Activated T-helper 2 cell treated with anti-CD3 and anti-CD28 coated beads, Interferon-gamma antibody, Interleukin-2, Interleukin-4, amounts not matched to agents 10 μg/mL and 5 μg/mL and 100 μg/mL, durations not matched to agents 14 hours and 24 hours and 36 hours (primary cell): ENCODE measurements around the gene BMPER. TPM values are rescaled to one million over a fixed set of nuclear protein-coding genes. Genes with fewer than 3 reads are reported as not detected.

Source experiments
- DNase-seq: peaks from one replicate; pipeline ENCODE4 v3.0.0; 2021; ENCODE audit warnings: low spot score
- H3K27ac Mint-ChIP-seq: one replicate; pipeline ENCODE4 v1.8.0; 2021; ENCODE audit warnings: mixed read lengths
- H3K27me3 Mint-ChIP-seq: one replicate; pipeline ENCODE4 v1.8.0; 2021; ENCODE audit warnings: low read depth, mixed read lengths
- H3K36me3 Mint-ChIP-seq: one replicate; pipeline ENCODE4 v1.8.0; 2021; ENCODE audit warnings: low read depth, mixed read lengths
- H3K4me1 Mint-ChIP-seq: one replicate; pipeline ENCODE4 v1.8.0; 2021; ENCODE audit warnings: low read depth, mixed read lengths
- H3K4me3 Mint-ChIP-seq: one replicate; pipeline ENCODE4 v1.8.0; 2021; ENCODE audit warnings: low read depth, mild to moderate bottlenecking, moderate library complexity, mixed read lengths
- H3K9me3 Mint-ChIP-seq: one replicate; pipeline ENCODE4 v1.8.0; 2021; ENCODE audit warnings: mixed read lengths
- intact Hi-C: fragments of 100-400 bp; cut with micrococcal nuclease; formaldehyde crosslinking; loops from one replicate; pipeline ENCODE4 v1.15.1; 2023
- total RNA-seq: library from RNA; stranded (reverse); gene quantifications from 2 replicates; pipeline ENCODE4 v1.2.3, GENCODE V29; 2022

The BMPER gene
- total RNA-seq, 1 donor from 2014 or later: not detected

DNA sequence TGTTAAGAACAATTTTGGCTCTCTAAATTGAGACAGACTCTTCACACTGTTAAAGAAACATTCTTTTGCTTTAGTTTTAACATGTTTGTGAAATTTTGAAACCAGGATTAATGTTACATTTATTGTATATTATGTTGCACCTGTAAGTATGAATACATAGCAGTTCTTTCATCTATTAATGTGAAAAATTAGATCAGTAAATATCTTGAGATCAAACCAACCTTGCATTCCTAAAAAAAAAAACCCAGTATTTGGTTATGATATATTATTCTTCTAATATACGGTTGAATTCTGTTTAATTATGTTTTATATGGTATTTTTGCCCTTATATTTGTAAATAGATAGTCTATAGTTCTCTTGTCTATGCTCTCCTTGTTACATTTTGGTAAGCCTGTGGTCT is 219.4 kb downstream of the BMPER start:
- Mint-ChIP-seq H3K4me3 (no peak overlapping the region), H3K27ac (no peak overlapping the region), H3K4me1 (no peaks in the 10 kb centered on the region), H3K9me3 (peaks cover 28% of the 10 kb centered on the region), H3K27me3 (no peaks in the 10 kb centered on the region), H3K36me3 (no peaks in the 10 kb centered on the region)
- intact Hi-C loops: no loop called here
- no peak for DNase-seq

DNA sequence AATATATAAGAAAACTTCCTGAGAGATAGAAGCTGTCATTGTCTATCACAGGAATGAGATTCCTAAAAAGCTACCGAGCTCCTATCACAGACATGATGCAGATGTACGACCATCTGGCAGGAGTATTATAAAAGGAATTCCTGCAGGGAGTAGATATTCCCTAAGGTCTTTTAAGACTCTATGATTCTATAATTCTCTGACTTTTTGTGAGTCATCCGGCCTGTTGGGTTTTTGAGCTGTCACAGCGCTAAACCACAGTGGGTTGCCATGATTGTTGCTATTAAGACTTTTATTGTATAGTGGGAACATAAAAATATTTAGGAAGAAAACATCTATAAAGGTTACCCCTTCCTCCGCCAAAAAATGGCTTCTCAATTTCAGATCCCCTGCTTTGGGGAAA is 223.4 kb downstream of the BMPER start:
- Mint-ChIP-seq H3K9me3 (peaks cover 28% of the 10 kb centered on the region), H3K36me3 (no peaks in the 10 kb centered on the region), H3K4me1 (no peaks in the 10 kb centered on the region), H3K4me3 (no peak overlapping the region), H3K27me3 (no peaks in the 10 kb centered on the region), H3K27ac (no peak overlapping the region)
- DNase-seq: no peak
- intact Hi-C loops: no loop called here

DNA sequence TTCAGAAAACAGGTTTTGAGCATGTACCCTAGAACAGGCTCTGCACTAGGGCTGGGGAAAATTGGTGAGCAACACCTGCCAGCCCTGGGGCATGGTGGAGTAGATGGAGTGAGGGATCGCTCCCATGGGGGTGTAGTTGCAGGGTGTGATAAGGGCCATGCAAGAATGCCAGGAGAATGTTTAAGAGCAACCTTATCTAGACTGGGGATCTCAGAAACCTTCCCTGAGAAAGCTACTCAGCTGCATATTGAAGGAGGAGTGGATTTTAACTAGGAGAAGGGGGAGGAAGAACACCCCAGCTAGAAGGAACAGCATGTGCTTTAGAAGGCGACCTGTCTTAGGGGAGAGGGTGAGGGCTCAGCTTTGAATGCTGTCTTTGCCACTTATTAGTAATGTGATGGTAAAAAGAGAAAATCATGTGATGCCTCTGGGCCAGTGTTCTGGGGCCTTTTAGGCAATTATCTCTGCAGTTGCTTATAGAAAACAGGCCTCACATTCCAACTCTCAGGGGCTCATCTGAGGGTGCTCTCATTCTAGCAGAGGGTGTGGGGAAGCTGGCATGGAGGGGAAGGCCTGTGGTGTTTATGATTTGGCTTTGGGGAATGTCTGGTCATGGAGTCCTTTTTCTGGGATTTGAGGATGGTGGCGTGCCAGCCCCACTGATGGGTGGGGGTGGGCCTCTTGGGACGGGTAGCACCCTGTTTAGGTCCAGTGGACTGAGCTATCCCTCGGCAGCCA is 225.4 kb downstream of the BMPER start:
- H3K9me3 Mint-ChIP-seq: peaks cover 22% of the 10 kb centered on the region
- H3K27ac Mint-ChIP-seq: no peak overlapping the region
- no peak overlapping the region for H3K4me3 Mint-ChIP-seq
- no peak for DNase-seq
- intact Hi-C loops: no loop called here
- H3K36me3 Mint-ChIP-seq: no peaks in the 10 kb centered on the region
- H3K27me3 Mint-ChIP-seq: no peaks in the 10 kb centered on the region
- H3K4me1 Mint-ChIP-seq: no peaks in the 10 kb centered on the region

DNA sequence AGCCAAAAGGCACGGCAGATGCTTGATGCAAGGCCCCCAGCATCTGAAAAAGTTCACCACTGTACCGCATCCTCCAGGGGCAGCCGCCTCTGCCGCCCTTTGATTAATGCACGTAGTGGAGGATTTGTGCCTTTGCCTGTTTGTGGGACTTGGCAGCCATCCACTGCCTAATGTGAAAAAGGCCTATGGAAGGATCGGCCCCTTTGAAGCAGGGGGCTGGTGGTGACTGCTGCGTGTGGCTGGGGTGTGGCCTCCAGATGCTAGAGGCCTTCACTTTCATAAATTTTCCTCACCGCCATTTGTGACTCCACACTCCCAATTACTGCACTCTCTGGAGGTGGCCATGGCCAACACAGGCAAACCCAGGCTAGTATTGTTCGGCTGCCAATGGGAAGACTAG is 226.0 kb downstream of the BMPER start:
- Mint-ChIP-seq H3K36me3 (no peaks in the 10 kb centered on the region), H3K4me3 (no peak overlapping the region), H3K9me3 (peaks cover 15% of the 10 kb centered on the region), H3K4me1 (no peaks in the 10 kb centered on the region), H3K27ac (no peak overlapping the region), H3K27me3 (no peaks in the 10 kb centered on the region)
- no peak for DNase-seq
- intact Hi-C loops: no loop called here

DNA sequence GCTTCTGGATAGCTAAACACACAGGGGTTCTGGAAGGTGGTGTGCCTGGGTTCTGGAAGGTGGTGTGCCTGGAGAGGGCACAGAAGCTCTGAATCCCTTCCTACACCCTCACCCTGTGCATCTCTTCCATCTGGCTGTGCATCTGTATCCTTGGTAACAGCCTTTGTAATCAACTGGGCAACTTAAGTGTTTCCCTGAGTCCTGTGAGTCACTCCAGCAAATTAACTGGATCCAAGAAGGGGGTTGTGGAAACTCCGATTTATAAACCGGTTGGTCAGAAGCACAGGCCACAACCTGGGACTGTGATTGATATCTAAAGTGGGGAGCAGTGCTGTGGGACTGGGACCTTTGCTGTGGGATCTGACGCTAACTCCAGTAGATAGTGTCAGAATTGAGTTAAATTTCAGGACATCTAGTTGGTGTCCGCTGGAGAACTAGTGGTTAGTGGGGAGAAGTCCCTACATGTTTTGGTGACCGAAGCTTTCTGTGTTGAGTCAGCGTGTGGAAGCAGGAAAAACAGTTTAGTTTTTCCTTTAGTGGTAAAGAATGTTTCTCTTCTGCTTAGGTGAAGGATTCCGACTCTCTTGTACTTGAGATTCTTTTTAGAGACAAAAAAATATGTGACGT is 228.1 kb downstream of the BMPER start:
- intact Hi-C loops: no loop called here
- no peak overlapping the region for H3K4me3 Mint-ChIP-seq
- no peaks in the 10 kb centered on the region for H3K4me1 Mint-ChIP-seq
- H3K9me3 Mint-ChIP-seq: no peaks in the 10 kb centered on the region
- no peaks in the 10 kb centered on the region for H3K27me3 Mint-ChIP-seq
- H3K36me3 Mint-ChIP-seq: no peaks in the 10 kb centered on the region
- no peak overlapping the region for H3K27ac Mint-ChIP-seq
- no peak for DNase-seq

DNA sequence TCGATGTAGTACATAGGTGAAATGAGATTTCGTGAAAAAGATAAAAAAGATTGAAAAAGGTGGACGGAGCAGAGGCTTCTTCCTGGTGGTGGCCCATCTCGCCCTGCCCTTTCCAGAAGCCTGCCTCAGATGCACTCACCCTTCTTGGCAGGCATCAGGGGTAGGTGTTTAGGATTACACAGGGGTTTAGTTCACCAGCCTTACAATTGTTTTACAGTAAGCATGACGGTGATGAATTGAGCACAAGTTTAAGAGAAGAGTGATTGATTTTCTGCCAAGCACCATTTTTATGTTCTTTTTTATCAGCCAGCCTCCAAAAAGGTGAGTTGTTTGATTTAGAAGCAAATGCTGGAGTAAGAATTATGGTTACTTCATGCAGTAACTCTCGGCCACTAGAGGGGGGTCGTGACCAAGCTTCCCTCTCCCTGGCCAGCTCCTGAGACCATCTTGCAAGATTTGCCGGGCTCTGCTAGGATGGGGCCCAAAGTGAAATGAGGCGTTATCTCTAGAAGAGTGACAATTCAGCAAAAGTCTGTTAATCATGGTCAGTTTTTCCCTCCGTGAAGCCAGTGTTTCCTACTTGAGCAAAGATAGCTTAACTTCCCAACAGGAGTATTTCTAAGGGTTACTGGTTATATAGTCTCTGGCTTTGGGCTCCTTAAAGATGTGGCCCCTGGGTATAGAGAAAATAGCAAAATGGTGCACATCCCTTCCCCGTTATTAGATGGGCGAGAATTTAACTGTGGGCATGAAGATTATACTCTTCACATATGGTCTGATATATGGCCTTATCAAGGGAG is 228.8 kb downstream of the BMPER start:
- intact Hi-C loops: no loop called here
- no peaks in the 10 kb centered on the region for H3K27me3 Mint-ChIP-seq
- no peaks in the 10 kb centered on the region for H3K9me3 Mint-ChIP-seq
- H3K36me3 Mint-ChIP-seq: no peaks in the 10 kb centered on the region
- no peaks in the 10 kb centered on the region for H3K4me1 Mint-ChIP-seq
- no peak overlapping the region for H3K27ac Mint-ChIP-seq
- H3K4me3 Mint-ChIP-seq: no peak overlapping the region
- DNase-seq: no peak

DNA sequence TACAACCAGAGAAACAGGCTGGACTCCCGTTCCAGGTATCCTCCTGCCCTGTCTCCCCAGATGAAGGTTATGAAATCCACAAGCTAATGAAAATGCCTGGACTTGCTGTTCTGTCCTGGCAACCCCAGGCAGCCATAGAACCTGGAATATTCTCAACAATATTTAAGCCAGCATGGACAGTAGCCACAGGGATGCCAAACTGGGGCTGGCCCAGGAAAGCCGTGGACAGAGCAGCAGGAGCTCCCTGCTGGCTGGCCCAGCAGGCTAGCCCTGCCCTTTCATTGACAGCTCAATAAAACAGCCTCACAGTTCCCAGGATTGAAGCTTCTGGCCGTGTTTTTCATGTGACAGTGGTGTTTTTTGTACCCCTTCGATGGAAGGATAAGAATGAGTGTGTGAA is 230.6 kb downstream of the BMPER start:
- Mint-ChIP-seq H3K4me3 (no peak overlapping the region), H3K4me1 (no peaks in the 10 kb centered on the region), H3K9me3 (no peaks in the 10 kb centered on the region), H3K27me3 (no peaks in the 10 kb centered on the region), H3K36me3 (no peaks in the 10 kb centered on the region), H3K27ac (no peak overlapping the region)
- intact Hi-C loops: no loop called here
- no peak for DNase-seq

DNA sequence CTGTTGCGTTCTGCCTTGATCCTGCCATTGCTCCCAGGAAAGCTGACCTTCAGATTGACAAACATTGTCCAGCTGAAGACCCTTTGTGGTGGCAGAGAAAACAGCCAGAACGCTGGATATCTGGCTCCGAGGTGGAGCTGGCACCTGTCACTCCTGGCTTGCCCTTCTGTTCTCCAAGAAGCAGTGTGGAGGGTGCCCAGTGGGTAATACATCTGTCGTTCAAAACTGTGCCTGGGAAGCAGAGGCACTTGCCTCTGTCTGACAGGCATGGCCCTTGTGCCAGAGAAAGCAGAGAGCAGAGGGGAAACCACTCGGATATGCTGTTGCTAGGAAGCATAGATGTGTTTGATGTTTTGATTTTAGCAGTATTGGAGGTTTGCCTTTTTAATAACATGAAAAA is 231.4 kb downstream of the BMPER start:
- Mint-ChIP-seq H3K4me1 (no peaks in the 10 kb centered on the region), H3K27me3 (no peaks in the 10 kb centered on the region), H3K27ac (no peak overlapping the region), H3K4me3 (no peak overlapping the region), H3K36me3 (no peaks in the 10 kb centered on the region), H3K9me3 (no peaks in the 10 kb centered on the region)
- intact Hi-C loops: no loop called here
- no peak for DNase-seq

DNA sequence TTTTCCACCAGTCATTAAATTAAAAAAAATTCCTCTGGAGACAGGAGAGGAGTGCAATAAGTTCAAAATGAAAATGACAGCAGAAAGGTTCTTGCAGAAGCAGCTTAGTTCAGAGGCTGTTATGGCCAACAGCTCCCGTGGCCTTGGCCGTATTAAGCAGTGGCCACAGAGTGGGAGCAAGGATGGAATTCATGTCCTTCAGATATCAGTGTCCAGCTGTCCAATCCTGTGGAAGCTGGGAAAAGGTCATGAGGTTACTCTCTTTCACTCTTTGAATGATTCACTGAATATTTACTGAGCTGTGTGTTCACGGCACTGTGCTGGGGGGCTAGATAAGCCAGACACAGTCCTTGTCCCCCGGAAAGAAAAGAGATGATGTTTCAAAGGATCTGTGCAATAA is 231.8 kb downstream of the BMPER start:
- H3K9me3 Mint-ChIP-seq: no peaks in the 10 kb centered on the region
- no peaks in the 10 kb centered on the region for H3K27me3 Mint-ChIP-seq
- H3K36me3 Mint-ChIP-seq: no peaks in the 10 kb centered on the region
- no peak for DNase-seq
- no peaks in the 10 kb centered on the region for H3K4me1 Mint-ChIP-seq
- H3K4me3 Mint-ChIP-seq: no peak overlapping the region
- intact Hi-C loops: no loop called here
- H3K27ac Mint-ChIP-seq: no peak overlapping the region

DNA sequence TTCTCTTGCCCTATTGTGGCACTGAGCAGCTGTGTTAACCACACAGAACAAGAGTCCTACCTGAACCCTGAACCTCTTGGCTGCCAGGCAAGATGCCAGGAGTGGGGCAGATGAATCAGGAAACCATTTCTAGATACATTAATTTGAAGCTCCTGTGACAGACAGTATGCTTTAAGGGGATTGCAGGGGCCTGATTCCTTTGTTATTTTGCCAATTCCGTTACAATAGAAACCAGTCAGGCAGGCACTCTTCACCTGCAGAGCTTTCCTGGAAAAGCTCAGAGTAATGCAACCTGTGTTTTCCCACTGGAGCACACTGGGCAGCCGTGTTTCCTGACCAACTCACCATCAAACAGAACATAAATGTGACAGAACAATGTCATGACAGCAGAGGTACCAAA is 233.1 kb downstream of the BMPER start:
- Mint-ChIP-seq H3K27ac (no peak overlapping the region), H3K9me3 (no peaks in the 10 kb centered on the region), H3K4me3 (no peak overlapping the region)

DNA sequence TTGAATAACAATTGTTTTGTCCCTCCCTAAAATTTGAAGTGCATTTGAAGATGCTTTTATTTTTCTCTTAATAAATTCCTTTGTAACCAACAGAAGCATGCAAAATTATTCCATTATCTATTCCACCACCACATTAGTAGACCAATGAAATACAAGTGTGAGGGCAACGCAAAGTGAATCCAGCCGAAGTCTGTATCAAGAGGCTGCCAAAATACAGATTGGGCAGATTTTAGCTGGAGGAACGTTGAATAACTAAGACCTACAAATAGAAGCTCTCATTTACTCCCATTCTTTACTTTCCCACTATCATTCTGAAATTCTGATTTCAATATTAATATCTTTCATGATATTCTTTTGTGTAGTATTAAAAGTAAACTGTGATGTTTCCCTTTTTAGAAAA is 233.7 kb downstream of the BMPER start:
- no peaks in the 10 kb centered on the region for H3K36me3 Mint-ChIP-seq
- H3K4me1 Mint-ChIP-seq: no peaks in the 10 kb centered on the region
- intact Hi-C loops: no loop called here
- H3K27ac Mint-ChIP-seq: no peak overlapping the region
- no peaks in the 10 kb centered on the region for H3K27me3 Mint-ChIP-seq
- DNase-seq: no peak
- no peaks in the 10 kb centered on the region for H3K9me3 Mint-ChIP-seq
- no peak overlapping the region for H3K4me3 Mint-ChIP-seq

More for the DNA sequence above, 233.1 kb downstream of the BMPER start:
- no peaks in the 10 kb centered on the region for H3K4me1 Mint-ChIP-seq
- no peaks in the 10 kb centered on the region for H3K36me3 Mint-ChIP-seq
- intact Hi-C loops: no loop called here
- H3K27me3 Mint-ChIP-seq: no peaks in the 10 kb centered on the region
- DNase-seq: no peak

DNA sequence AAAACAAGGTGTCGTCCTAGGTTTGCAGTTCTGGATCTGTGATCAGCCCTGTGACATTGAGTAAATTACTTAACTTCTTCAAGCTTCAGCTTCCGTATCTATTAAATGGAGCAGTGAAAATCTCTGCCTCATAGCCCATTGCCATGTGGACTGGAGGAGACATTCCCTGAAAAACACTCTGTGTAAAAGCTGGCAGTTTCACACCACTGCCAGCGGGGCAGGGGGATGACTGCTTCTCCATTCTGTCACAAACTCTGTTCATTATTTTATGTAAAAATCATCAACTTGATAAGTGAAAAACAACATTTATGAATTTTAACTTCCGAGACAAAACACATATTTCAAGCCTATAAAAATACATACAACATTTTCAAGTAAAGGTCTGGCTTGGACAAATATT is 234.7 kb downstream of the BMPER start:
- H3K36me3 Mint-ChIP-seq: no peaks in the 10 kb centered on the region
- no peaks in the 10 kb centered on the region for H3K27me3 Mint-ChIP-seq
- intact Hi-C loops: no loop called here
- no peaks in the 10 kb centered on the region for H3K4me1 Mint-ChIP-seq
- no peak overlapping the region for H3K4me3 Mint-ChIP-seq
- no peak overlapping the region for H3K27ac Mint-ChIP-seq
- no peak for DNase-seq
- no peaks in the 10 kb centered on the region for H3K9me3 Mint-ChIP-seq

DNA sequence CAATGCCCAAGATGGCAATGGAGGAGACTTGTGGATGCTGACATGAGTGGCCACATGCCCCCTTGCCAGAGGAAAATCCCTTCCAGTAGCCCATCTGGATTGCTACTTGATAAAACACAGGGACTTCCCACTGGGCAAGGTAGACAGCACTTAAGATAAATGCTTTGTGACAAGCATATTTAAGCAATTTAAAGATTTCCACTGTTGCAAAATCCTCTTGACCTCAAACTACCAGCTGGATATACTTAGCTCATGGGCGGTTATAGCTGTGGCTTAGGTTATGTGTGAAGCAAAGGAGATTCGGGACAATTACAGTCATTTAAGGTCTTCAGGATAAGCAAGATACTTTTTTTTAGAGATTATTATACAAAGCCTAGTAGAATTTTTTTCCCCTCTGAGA is 238.1 kb downstream of the BMPER start:
- DNase-seq: no peak
- Mint-ChIP-seq H3K36me3 (no peaks in the 10 kb centered on the region), H3K27me3 (no peaks in the 10 kb centered on the region), H3K4me3 (no peak overlapping the region), H3K9me3 (no peaks in the 10 kb centered on the region), H3K4me1 (no peaks in the 10 kb centered on the region), H3K27ac (no peak overlapping the region)
- intact Hi-C loops: no loop called here
